A549 (cell line): Measurements from ENCODE around the gene CCL23. TPM values are rescaled to one million over a fixed set of nuclear protein-coding genes. Genes with fewer than 3 reads are reported as not detected.

Experiments
- ATAC-seq, 2 experiments: fragments of 200-7000 bp in 1 of 2; fragments of >200 bp in 1 of 2; cut with Nextera tagmentation in 1 of 2; cut with Tn5 transposase in 1 of 2; 3 replicates each; pipeline versions ENCODE4 v1.8.0 to v1.9.1; 2018 to 2020; ENCODE audit warnings: mild to moderate bottlenecking in 1 of 2, moderate library complexity in 1 of 2
- CTCF ChIA-PET: fragments of 300-600 bp; sonication (Branson Sonifier 250); formaldehyde crosslinking; extraction: SDS; loops from one replicate; lab custom pipeline; 2021; ENCODE audit warnings: antibody characterized with exemption, inconsistent platforms; lab: Yijun Ruan, JAX
- POLR2A ChIA-PET: fragments of 350-600 bp; formaldehyde crosslinking; extraction: SDS; loops from one replicate; lab custom pipeline; 2021; ENCODE audit warnings: antibody characterized with exemption, inconsistent platforms; lab: Yijun Ruan, JAX
- DNase-seq, 2 experiments: peaks; one replicate each; pipeline versions ENCODE4 v3.0.0 to v3.0.0-alpha.2; 2011 to 2016; ENCODE audit warnings: low read depth in 1 of 2, low spot score in 1 of 2
- FAIRE-seq: peaks from 2 replicates; lab custom pipeline; 2011; peaks lifted over from hg19 to GRCh38; lab: Jason Lieb, UNC
- H3K27ac ChIP-seq, 2 experiments: fragments of >200 bp; sonication (Bioruptor Twin); formaldehyde crosslinking; 3 replicates each; pipeline ENCODE4 v1.5.1; 2016 to 2017
- H3K4me1 ChIP-seq: fragments of >200 bp; sonication (Bioruptor Twin); formaldehyde crosslinking; 3 replicates; pipeline ENCODE4 v1.6.1; 2016
- H3K4me2 ChIP-seq: fragments of >200 bp; sonication (Bioruptor Twin); formaldehyde crosslinking; 3 replicates; pipeline ENCODE4 v1.6.1; 2016
- H3K4me3 ChIP-seq: fragments of >200 bp; sonication (Bioruptor Twin); formaldehyde crosslinking; 3 replicates; pipeline ENCODE4 v1.5.1; 2016
- H3K9me3 ChIP-seq: fragments of >200 bp; sonication (Bioruptor Twin); formaldehyde crosslinking; 3 replicates; pipeline ENCODE4 v1.6.1; 2016
- CBX8 ChIP-seq: fragments of 200-600 bp; sonication (generic); IDR thresholded peaks from 2 replicates; pipeline ENCODE4 v1.6.1; 2016
- E2F6 ChIP-seq: IDR thresholded peaks from 2 replicates; pipeline ENCODE4 v1.6.1; 2012; ENCODE audit warnings: low read depth, borderline replicate concordance
- ESRRA ChIP-seq: fragments of 150-350 bp; IDR thresholded peaks from 2 replicates; pipeline ENCODE4 v1.6.1; 2014; ENCODE audit warnings: mild to moderate bottlenecking, low read length, borderline replicate concordance
- FOXS1 ChIP-seq: fragments of 250-450 bp; sonication (Bioruptor Pico); IDR thresholded peaks from 2 replicates; pipeline ENCODE4 v1.5.0; 2020; ENCODE audit warnings: mild to moderate bottlenecking, moderate library complexity
- HEYL ChIP-seq: fragments of 250-450 bp; sonication (Bioruptor Pico); IDR thresholded peaks from 2 replicates; pipeline ENCODE4 v1.8.0; 2021; ENCODE audit warnings: mild to moderate bottlenecking, moderate library complexity
- HOXB13 ChIP-seq: fragments of 250-450 bp; sonication (Bioruptor Pico); IDR thresholded peaks from 2 replicates; pipeline ENCODE4 v1.5.0; 2020; ENCODE audit warnings: low read depth, mild to moderate bottlenecking, moderate library complexity
- MYC ChIP-seq: IDR thresholded peaks from 2 replicates; pipeline ENCODE4 v1.6.1; 2012; ENCODE audit warnings: mild to moderate bottlenecking, inconsistent platforms, low read length, improper control_type of control experiment, borderline replicate concordance
- RAD21 ChIP-seq, 2 experiments: fragments of >200 bp in 1 of 2; sonication (Bioruptor Twin) in 1 of 2; formaldehyde crosslinking in 1 of 2; IDR thresholded peaks in 1 of 2; conservative IDR thresholded peaks in 1 of 2; 2 replicates in 1 of 2; 3 replicates in 1 of 2; pipeline ENCODE4 v1.6.1; 2012 to 2018; ENCODE audit warnings: inconsistent platforms in 1 of 2
- REST ChIP-seq: fragments of 200-600 bp; sonication (generic); IDR thresholded peaks from 2 replicates; pipeline ENCODE4 v1.6.1; 2016; ENCODE audit warnings: antibody characterized with exemption, mild to moderate bottlenecking, moderate library complexity
- RFX5 ChIP-seq: fragments of 450-650 bp; IDR thresholded peaks from 2 replicates; pipeline ENCODE4 v1.7.1; 2014; ENCODE audit warnings: antibody characterized with exemption, mild to moderate bottlenecking, moderate library complexity
- SMC3 ChIP-seq: fragments of >200 bp; sonication (Bioruptor Twin); formaldehyde crosslinking; IDR thresholded peaks from 3 replicates; pipeline ENCODE4 v1.6.1; 2018; ENCODE audit warnings: inconsistent platforms
- SREBF2 ChIP-seq: fragments of 450-650 bp; IDR thresholded peaks from 2 replicates; pipeline ENCODE4 v1.6.1; 2014; ENCODE audit warnings: mild to moderate bottlenecking, moderate library complexity
- TFCP2L1 ChIP-seq: fragments of 250-450 bp; sonication (Bioruptor Pico); IDR thresholded peaks from 2 replicates; pipeline ENCODE4 v1.5.0; 2021; ENCODE audit warnings: mild to moderate bottlenecking
- ZSCAN20 ChIP-seq: fragments of 250-450 bp; sonication (Bioruptor Pico); IDR thresholded peaks from 2 replicates; pipeline ENCODE4 v1.8.0; 2022; ENCODE audit warnings: mild to moderate bottlenecking, moderate library complexity
- WGBS: methylation state at CpG from one replicate; pipeline ENCODE4 v1.1.6; 2017; ENCODE audit errors: missing lambda C conversion rate; 5-methylcytosine and 5-hydroxymethylcytosine counted together
- polyA plus RNA-seq, 4 experiments: library from polyadenylated mRNA; depleted of rRNA in 3 of 4; stranded (reverse); fragments of >200 nt; fragmentation: RNase III in 1 of 4; extraction: RNeasy Plus Mini Kit Qiagen cat#74134 plus additional on column Dnase treatment in 1 of 4; gene quantifications; 2 replicates in 3 of 4; 3 replicates in 1 of 4; pipeline ENCODE4 v1.2.3, GENCODE V29; 2011 to 2017
- TF ChIP-seq, protein P1 (sequence below): IDR thresholded peaks from 2 replicates; pipeline ENCODE4 v1.6.1; 2012
- TF ChIP-seq, protein P2 (sequence below): fragments of >200 bp; sonication (Bioruptor Twin); formaldehyde crosslinking; IDR thresholded peaks from 3 replicates; pipeline ENCODE4 v1.5.1; 2016

CCL23 gene
- polyA plus RNA-seq, 2 of the 4 experiments (the other 2 are of a cell fraction) = not detected

DNA sequence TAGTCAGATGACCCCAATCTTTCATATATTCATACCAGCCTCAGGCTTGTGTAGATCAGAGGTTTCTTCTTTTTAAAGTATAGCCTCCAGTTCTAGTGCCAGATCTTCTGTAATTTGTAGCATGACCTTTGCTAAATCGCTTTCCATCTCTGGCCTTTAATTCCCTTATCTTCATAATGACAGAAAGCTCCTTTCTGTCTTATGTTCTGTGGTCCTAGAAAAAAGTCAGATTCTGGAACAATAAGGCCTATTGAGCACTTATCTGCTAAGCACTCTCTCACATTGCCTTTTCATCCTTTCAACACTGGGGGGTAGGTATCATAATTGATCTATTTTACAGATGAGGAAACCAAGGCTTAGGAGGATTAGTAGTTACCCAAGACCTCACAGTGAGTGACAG is 45.7 kb downstream of the CCL23 start:
- Histone ChIP-seq H3K9me3 (no peaks in the 10 kb centered on the region), H3K4me1 (peaks cover 9% of the 10 kb centered on the region; the same call in 1 of the 3 replicates), H3K27ac (no peak overlapping the region), H3K4me2 (no peak overlapping the region)
- DNase-seq (no peak), ATAC-seq (no peak), FAIRE-seq (no peak)
- POLR2A ChIA-PET = no interaction called here
- 78% methylated on average over 1 of the region's 1 CpG for WGBS
- TF ChIP-seq ESRRA (no peak), TFCP2L1 (CRISPR knock-in tag) (no peak), HOXB13 (CRISPR knock-in tag) (no peak), E2F6 (no peak), SMC3 (no peak), HEYL (CRISPR knock-in tag) (no peak), CBX8 (no peak), SREBF2 (no peak), MYC (no peak), ZSCAN20 (CRISPR knock-in tag) (no peak)
- TF ChIP-seq, protein P1, sequence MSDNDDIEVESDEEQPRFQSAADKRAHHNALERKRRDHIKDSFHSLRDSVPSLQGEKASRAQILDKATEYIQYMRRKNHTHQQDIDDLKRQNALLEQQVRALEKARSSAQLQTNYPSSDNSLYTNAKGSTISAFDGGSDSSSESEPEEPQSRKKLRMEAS = no peak
- TF ChIP-seq, all 56 proteins: peak for 0
- no peak overlapping the region for H3K4me3 ChIP-seq
- CTCF ChIA-PET = interaction anchor here (1.5 to 12.1 kb wide), 6 partner anchors 10 to 511 kb away, joined by 3 to 271 read pairs (median 7); partner anchors contain the start of gene CCL16

DNA sequence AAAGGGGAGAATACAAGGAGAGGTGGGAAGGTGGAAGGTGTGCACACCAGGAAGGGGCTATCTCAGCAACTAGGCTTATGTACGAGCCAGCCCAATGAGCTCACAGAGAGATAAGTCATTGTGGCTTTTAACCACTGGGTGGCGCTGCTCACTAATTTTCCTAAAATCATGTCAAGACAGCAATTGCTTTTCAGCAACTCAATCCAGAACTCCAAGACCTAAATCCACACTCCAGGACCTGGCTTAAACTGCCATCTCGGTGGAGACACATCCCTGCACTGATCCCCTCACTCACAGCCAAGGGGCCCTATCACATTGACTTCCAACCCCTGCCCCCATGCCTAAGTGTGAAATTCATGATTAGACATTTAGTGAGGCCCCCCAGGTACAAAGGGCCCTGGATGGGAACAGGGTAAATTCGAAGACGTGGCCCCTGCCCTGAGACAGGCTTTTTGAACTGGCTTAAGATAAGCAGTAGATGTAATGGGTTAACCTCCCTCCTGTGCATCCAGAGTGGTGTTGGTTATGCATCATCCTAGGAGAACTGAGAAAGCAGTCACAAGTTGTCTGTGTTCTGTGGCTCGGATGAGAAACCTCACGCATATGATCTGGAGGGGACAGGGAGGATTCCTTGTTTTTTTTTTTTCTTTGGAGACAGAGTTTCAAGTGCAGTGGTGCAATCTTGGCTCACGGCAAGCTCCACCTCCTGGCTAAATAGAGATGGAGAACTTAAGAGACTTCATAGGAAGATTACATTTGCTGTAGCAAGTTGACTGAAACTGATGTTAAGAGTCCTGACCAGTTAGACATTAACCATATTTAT is 48.0 kb downstream of the CCL23 start:
- ATAC-seq = peak; percentile 83 to 93

More for the DNA sequence above, 48.0 kb downstream of the CCL23 start:
- WGBS = 36% methylated on average over 8 of the region's 8 CpGs
- CTCF ChIA-PET = interaction anchor here (0.6 to 12.1 kb wide), 68 partner anchors 10 to 1253 kb away, joined by 3 to 271 read pairs (median 4); partner anchors contain the start of genes CCL14, CCL16, MYO19 and PIGW
- POLR2A ChIA-PET = interaction anchor here (0.6 to 1.0 kb wide), 3 partner anchors 177 to 516 kb away, joined by 3 to 6 read pairs (median 6); partner anchors contain the start of gene ZNHIT3
- Histone ChIP-seq H3K9me3 (no peaks in the 10 kb centered on the region), H3K4me3 (no peak overlapping the region), H3K27ac (no peak overlapping the region), H3K4me2 (no peak overlapping the region), H3K4me1 (peaks cover 9% of the 10 kb centered on the region; the same call in 1 of the 3 replicates)
- TF ChIP-seq, protein P2, sequence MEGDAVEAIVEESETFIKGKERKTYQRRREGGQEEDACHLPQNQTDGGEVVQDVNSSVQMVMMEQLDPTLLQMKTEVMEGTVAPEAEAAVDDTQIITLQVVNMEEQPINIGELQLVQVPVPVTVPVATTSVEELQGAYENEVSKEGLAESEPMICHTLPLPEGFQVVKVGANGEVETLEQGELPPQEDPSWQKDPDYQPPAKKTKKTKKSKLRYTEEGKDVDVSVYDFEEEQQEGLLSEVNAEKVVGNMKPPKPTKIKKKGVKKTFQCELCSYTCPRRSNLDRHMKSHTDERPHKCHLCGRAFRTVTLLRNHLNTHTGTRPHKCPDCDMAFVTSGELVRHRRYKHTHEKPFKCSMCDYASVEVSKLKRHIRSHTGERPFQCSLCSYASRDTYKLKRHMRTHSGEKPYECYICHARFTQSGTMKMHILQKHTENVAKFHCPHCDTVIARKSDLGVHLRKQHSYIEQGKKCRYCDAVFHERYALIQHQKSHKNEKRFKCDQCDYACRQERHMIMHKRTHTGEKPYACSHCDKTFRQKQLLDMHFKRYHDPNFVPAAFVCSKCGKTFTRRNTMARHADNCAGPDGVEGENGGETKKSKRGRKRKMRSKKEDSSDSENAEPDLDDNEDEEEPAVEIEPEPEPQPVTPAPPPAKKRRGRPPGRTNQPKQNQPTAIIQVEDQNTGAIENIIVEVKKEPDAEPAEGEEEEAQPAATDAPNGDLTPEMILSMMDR = peak; percentile 93
- no peak for TF ChIP-seq RFX5
- no peak for TF ChIP-seq FOXS1
- TF ChIP-seq REST = no peak
- peak; percentile 96 for TF ChIP-seq RAD21 (conservative IDR thresholded peaks at IDR 0.05 in 1 of 2, IDR thresholded peaks at IDR 0.05 in 1 of 2)
- TF ChIP-seq SMC3 = peak; percentile 82
- DNase-seq (peak; percentile 69 to 84), FAIRE-seq (no peak)
